HFF-Myc (cell line): Measurements from ENCODE around the gene TOP2B.

ENCODE experiments used
- DNase-seq: peaks from one replicate; pipeline ENCODE4 v3.0.0-alpha.2; 2011; ENCODE audit warnings: low read depth; ENCODE audit errors: extremely low read depth
- H3K4me3 ChIP-seq: replicated peaks from 2 replicates; pipeline ENCODE4 v1.5.1; 2011; ENCODE audit warnings: low read depth, mild to moderate bottlenecking, control low read depth, low read length
- CTCF ChIP-seq: IDR thresholded peaks from 2 replicates; pipeline ENCODE4 v1.5.1; 2012; ENCODE audit warnings: mild to moderate bottlenecking, low read depth, low read length, control low read depth; ENCODE audit errors: missing control alignments

TOP2B gene

GRCh38 chr3:25548836-25549235 is 115.9 kb downstream of the TOP2B start:
- TF ChIP-seq CTCF, result no peak
- DNase-seq, result no peak
- H3K4me3 ChIP-seq, result no peak overlapping the region

- no peak for TF ChIP-seq CTCF
- H3K4me3 ChIP-seq, result no peak overlapping the region
- DNase-seq, result no peak
Observed at GRCh38 chr3:25547943-25548674, 116.6 kb downstream of the TOP2B start.
